ENCODE data around the gene GRID1.

Gene GRID1

DNA sequence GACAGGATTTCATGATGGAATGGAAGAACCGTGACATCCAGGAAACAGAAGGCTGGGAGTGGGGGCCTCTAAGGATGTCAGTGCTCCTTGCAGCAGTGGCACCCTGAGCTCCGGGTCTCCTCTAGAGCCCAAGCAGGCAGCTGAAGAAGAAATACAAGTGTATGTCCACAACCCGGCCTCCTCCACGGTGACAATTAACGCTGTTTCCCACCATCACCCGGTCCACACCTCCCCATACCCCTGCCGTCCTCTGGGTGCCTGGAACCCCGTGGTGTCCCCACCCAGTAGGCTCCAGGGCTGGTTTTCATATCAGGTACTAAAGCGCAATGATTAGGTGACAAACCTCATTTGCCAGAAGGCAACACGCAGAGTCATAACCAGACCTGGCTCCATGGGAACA, 30.3 kb downstream of the GRID1 start:
- no peak for DNase-seq (ENCODE audit: low read depth)

DNA sequence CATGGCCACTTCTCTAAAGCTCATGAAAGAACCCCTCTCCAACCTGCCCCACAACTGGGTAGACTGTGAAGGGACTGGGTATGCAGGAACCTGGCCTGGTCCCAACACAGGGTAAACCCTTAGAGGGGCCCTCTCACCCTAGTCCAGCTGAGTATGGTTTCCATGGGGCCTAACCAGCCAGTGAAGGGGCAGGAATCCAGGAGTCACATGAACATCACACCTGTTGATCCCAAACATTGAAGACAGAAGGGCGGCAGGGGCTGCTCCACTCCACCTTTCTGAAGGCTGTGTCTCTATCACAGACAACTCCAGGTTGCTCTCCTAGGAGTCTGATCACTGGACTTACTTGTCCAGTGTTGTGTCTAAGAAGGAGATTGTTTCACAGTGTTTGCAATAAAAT, 30.8 kb downstream of the GRID1 start:
- DNase-seq (ENCODE audit: low read depth): no peak

DNA sequence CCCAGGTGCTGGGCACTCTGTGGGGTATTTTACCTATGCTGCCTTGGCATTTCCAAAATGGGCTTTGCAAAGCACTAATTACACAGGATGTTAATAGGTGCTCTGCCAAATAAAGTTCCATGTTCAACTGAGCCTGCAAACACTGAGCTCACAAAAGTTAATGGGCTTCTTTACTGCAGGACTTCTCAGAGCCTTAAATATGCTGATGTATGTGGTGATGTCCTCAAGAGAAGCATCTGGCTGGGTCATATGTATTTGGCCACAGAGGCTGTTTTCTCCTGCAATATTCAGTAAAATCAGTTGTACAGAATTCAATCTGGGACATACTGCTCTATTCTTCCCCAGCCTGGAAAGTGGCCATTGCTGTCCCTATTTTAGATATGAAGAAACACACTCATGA, 31.3 kb downstream of the GRID1 start:
- DNase-seq (ENCODE audit: low read depth): no peak

- DNase-seq (ENCODE audit: low read depth): no peak
Observed at GRCh38 chr10:86334488-86335085, 32.0 kb downstream of the GRID1 start.

DNA sequence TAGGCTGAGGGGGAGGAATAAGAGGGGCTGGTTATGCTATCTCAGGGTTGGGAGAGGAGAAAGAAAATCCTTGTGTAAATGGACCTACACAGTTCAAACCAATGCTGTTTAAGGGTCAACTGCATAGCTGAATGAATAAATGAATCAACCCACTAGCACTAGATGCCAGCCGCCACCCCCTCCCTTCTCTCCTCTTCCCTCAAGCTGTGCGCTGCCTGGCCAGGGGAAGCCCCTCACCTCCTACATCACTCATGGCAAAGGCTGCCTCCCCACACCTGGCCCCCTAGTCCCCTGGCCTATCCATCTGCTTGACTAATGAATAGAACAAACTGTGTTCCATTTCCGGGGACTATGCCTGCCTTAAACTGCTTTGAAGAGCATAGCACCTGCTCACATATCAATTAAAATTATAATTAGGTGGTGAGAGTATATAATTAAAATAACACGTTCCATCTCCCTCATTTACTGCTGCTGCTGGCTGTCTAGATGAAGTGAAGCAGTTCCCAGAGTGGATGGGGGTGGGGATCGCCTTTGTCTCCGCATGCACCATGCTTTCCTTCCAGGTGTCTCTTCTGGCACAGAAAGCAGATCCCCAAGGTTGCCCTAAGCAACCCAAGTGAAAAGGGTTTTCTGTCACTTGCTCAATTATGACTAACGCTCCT, 32.6 kb downstream of the GRID1 start:
- no peak for DNase-seq (ENCODE audit: low read depth)

GRCh38 chr10:86331861-86332260, 34.7 kb downstream of the GRID1 start:
- no peak for DNase-seq (ENCODE audit: low read depth)

GRCh38 chr10:86330778-86331763, 35.5 kb downstream of the GRID1 start:
- DNase-seq (ENCODE audit: low read depth): no peak

DNA sequence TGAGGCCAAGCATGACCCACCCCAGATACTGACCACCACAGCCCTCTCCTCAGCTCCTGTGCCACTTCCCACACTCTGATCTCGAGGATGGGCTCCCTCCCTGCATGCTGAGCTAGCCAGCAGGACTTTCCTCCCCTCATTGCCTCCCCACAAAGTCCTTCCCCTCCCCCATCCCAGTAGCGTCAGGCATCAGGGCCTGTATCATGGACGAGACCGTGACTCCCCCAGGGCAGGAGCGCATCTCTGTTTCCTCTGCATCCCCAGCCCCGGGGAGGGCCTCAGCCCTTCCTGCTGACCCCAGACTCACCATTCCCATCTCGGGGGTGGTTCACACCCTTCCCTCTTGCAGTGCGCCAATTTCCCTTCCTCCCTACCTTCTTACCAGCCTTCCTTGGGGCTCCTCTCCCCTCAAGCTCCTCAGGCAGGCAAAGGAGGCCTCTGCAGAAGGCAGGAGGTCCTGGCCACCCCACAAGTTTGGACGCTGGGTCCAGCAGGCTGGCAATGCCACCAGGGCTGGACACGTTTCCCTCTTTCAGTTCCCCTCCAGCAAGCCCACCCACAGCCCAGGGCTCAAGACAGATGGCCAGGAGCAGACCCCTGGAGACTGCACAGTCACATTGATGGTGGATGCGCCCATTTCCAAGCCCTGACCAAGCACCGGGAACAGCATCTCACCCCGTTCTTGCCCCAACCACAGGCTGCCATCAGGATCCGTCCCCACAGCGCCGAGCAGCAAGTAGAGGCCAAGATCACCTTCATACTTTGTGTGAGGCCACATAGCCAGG, 36.5 kb downstream of the GRID1 start:
- DNase-seq (ENCODE audit: low read depth): no peak

GRCh38 chr10:86329093-86329710, 37.4 kb downstream of the GRID1 start:
- DNase-seq (ENCODE audit: low read depth): no peak

DNA sequence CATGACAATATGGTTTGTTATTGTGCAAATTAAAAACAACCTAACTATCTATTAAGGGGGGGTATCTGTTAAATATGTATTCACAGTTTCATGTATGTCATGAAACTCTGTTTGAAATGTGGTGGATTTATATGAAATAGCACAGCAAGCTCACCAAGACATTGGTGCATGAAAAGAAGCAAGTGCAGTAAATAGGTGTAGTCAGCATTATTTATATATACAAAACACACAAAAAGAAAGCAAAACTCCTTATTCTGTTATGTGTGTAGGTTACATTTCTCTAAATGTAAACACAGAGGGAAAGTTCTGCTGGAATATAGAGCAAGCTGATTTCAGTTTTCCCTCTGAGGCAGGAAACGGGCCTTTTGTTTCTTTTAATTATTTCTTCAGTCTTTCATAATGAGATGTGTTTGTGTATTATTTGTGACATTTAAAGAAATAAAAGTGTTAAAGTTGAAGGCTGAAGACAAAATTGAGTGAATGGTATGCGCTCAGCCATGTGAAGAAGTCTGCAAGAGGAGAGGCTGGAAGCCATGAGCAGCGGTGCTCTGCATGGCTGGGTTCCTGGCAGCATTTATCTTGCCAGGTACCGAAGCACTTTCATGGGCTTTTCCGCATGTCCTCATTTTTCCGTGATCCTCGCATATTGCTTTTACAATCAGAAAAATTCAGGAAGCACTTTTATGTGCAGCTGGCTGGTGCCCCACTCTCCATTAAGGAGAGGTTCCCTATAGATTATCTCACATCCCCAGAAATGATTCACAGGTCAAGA, 38.5 kb downstream of the GRID1 start:
- DNase-seq (ENCODE audit: low read depth): no peak

GRCh38 chr10:86325158-86325557, 41.4 kb downstream of the GRID1 start:
- DNase-seq (ENCODE audit: low read depth): no peak

- DNase-seq (ENCODE audit: low read depth): no peak
Observed at GRCh38 chr10:86321568-86321967, 45.0 kb downstream of the GRID1 start.

DNA sequence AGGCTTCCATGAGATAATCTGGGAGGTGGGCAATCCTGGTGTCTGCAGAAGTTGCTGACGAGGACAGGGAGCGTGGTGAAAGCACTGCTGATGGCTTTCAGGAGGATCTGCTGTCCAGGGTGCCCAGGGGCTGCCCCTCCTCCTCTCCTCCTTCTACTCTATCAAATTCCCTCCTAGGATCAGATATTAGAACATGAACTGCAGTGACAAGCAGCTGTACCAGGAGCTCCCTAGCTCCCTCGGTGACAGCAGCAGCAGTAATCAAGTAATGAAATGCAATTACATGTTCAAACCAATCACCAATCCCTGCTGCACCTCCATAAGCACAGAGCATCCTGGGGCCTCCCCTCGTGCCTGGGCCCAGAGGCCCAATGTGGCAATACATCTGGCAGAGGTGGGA, 46.9 kb downstream of the GRID1 start:
- DNase-seq (ENCODE audit: low read depth): no peak

DNA sequence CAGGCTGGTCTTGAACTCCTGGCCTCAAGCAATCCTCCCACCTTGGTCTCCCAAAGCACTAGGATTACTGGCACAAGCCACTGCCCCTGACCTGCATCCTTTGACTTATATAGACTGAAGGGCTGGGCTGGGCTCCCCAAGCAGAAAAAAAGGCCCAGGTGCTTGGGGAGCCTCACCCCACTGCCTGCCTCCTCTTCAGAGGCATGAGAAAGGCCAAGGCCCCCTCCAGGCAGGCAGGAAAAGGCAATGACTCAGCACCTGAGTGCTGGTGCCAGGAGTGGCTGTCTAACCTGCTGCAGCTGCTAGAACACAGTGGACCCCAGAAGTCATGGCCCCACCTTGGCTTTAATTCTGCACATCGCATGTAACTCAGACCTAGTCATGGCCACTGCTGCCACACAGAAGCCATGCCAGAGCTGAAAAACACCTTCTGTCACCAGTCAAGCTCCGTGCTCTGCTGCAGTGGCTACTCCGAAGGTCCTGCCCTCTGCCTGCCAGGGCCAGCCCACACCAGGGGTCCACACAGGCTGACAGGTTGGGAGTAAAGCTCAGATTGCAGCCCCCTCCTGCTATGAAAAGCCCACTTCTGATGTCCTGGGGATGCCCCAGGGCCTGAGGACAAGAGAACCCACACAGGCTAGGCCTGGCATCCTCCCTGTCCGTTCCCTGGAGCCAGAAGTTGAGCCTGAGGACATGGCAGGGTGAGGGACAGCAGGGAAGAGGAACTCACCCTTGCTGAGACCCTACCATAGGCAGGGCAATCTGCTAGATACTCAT, 48.5 kb downstream of the GRID1 start:
- DNase-seq (ENCODE audit: low read depth): no peak

GRCh38 chr10:86316990-86317389, 49.6 kb downstream of the GRID1 start:
- DNase-seq (ENCODE audit: low read depth): no peak

- no peak for DNase-seq (ENCODE audit: low read depth)
Observed at GRCh38 chr10:86316274-86316835, 50.2 kb downstream of the GRID1 start.

GRCh38 chr10:86315549-86315942, 51.0 kb downstream of the GRID1 start:
- DNase-seq (ENCODE audit: low read depth): no peak

DNA sequence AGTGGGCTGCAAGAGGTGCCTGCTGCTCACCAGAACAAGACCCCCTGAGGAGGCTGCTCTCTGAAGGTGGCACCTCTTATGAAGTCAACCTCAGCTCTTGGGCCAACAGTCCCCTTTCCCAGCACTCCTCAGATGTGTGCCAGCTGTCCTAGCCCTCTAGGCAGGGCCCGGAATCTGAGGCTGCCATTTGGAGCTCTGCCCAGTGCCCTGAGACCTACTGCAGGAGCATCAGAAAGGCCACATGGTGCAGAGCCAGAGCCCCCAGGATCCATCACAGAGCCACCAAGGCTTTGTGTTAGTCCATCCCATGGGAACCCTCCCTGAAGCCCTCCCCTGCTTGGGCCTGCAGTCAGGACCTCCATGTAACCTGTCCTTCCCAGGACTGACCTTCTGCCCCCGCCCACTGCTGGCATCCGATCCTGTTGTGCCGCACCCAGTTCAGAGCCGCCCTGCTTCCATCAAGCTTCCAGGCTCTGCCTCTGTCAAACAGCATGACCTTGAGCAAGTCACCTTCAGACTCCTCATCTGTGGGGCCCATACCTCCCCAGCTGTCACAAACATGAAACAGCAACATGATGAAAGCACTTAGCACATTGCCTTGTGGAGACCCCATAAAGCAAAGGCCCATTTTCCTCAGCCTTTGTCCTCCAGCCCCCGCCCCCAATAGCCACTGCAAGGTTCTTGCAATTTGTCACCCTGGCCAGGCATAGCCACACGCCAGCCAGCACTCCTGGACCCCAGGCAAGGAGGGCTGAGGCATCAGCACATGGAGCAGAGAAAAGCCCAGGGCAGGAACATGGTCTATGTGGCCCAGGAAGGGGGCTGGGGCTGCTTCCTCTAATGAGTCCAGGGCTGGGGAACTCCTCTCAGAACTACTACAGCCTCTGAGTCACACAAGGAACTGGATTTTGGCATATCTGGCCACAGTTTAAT, 51.7 kb downstream of the GRID1 start:
- DNase-seq (ENCODE audit: low read depth): no peak

DNA sequence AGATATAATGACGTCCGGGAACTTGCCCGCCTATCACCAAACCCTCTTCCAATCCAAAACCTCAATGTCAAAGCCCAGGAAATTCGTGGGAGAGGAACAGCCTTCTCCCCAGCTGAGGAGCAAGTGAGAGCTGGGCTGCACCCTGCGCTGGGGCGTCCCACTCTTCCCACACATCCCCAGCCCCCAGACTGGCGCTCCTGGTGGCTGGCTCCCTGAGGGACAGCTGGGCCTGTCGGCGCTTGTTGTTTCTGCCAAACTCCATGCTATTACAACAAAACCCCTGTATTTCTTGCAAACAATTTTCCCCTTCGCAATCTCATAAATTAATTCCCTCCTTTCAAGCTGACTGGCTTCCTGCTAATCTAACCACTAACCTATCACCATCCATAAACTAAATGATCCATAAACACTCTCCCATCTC, 53.0 kb downstream of the GRID1 start:
- no peak for DNase-seq (ENCODE audit: low read depth)

Measured in stimulated activated CD8-positive, alpha-beta memory T cell treated with anti-CD3 and anti-CD28 coated beads, Interleukin-12 subunit alpha, Interleukin-12 subunit beta, amount 100 ng/mL, for 1 hour (primary cell).